ENCODE results near the gene TRIM69. TPM values are rescaled to one million over a fixed set of nuclear protein-coding genes. Genes with fewer than 3 reads are reported as not detected.

Gene TRIM69
- total RNA-seq, 1 donor from 2014 or later, result 24.9 TPM

- DNase-seq (ENCODE audit: extremely low spot score, unreplicated experiment), result no peak
- H3K36me3 Mint-ChIP-seq, result peaks cover 9% of the 10 kb centered on the region
- H3K4me1 Mint-ChIP-seq (ENCODE audit: unreplicated experiment), result peaks cover 15% of the 10 kb centered on the region
- H3K27ac Mint-ChIP-seq, result peak overlapping the region; percentile 99
- H3K4me3 Mint-ChIP-seq, result peak overlapping the region; percentile 100
- H3K27me3 Mint-ChIP-seq, result no peaks in the 10 kb centered on the region
- TF ChIP-seq CTCF (conservative IDR thresholded peaks at IDR 0.05), result peak; percentile 14
- no peaks in the 10 kb centered on the region for H3K9me3 Mint-ChIP-seq
Observed at GRCh38 chr15:44710236-44711095, 25.9 kb upstream of the TRIM69 start.

GRCh38 chr15:44711096-44711742 lies 25.1 kb upstream of the TRIM69 start, which contains the start of the genes B2M and PATL2:
TSS of gene B2M (plus strand) at chr15:44711517. CDS start at chr15:44711547, 30 bp downstream.
TSS of gene PATL2 (minus strand) at chr15:44711323. CDS start at chr15:44676490, 34,833 bp downstream.
- Mint-ChIP-seq H3K36me3 (peaks cover 11% of the 10 kb centered on the region), H3K27me3 (no peaks in the 10 kb centered on the region), H3K4me3 (peak within 1 kb of the TSS; percentile 100), H3K27ac (peak within 1 kb of the TSS; percentile 99), H3K4me1 (ENCODE audit: unreplicated experiment) (peaks cover 15% of the 10 kb centered on the region), H3K9me3 (no peaks in the 10 kb centered on the region)
- peak; percentile 96 for DNase-seq (ENCODE audit: extremely low spot score, unreplicated experiment)
- TF ChIP-seq CTCF (conservative IDR thresholded peaks at IDR 0.05), result peak; percentile 6

- Mint-ChIP-seq H3K36me3 (peaks cover 13% of the 10 kb centered on the region), H3K27me3 (no peaks in the 10 kb centered on the region), H3K27ac (peak overlapping the region; percentile 99), H3K4me1 (ENCODE audit: unreplicated experiment) (peaks cover 15% of the 10 kb centered on the region), H3K9me3 (no peaks in the 10 kb centered on the region), H3K4me3 (peak overlapping the region; percentile 100)
- DNase-seq (ENCODE audit: extremely low spot score, unreplicated experiment), result no peak
- no peak for TF ChIP-seq CTCF (conservative IDR thresholded peaks at IDR 0.05)
Observed at GRCh38 chr15:44711743-44712345, 24.5 kb upstream of the TRIM69 start.

- Mint-ChIP-seq H3K36me3 (peaks cover 17% of the 10 kb centered on the region), H3K4me3 (peak overlapping the region; percentile 100), H3K27ac (peak overlapping the region; percentile 99), H3K4me1 (ENCODE audit: unreplicated experiment) (peaks cover 15% of the 10 kb centered on the region), H3K9me3 (no peaks in the 10 kb centered on the region), H3K27me3 (no peaks in the 10 kb centered on the region)
- no peak for DNase-seq (ENCODE audit: extremely low spot score, unreplicated experiment)
- no peak for TF ChIP-seq CTCF (conservative IDR thresholded peaks at IDR 0.05)
Observed at GRCh38 chr15:44712346-44713005, 23.9 kb upstream of the TRIM69 start.
